HEK293T (cell line): ENCODE measurements around the gene CEMP1.
"Not testable (repeated sequence)": the region's sequence is repeated elsewhere in the genome, so short reads cannot be mapped to it uniquely, and the experiment has no call there.

Source experiments
- CTBP1 ChIP-seq: fragments of 450-650 bp; IDR thresholded peaks from 2 replicates; pipeline ENCODE4 v1.6.1; 2016; ENCODE audit warnings: borderline replicate concordance
- FOXA1 ChIP-seq: fragments of 450-650 bp; IDR thresholded peaks from 2 replicates; pipeline ENCODE4 v1.6.1; 2016; ENCODE audit warnings: mild to moderate bottlenecking
- SP1 ChIP-seq: fragments of 450-650 bp; IDR thresholded peaks from 2 replicates; pipeline ENCODE4 v1.6.1; 2017
- SUZ12 ChIP-seq: fragments of 450-650 bp; IDR thresholded peaks from 2 replicates; pipeline ENCODE4 v1.6.1; 2016; ENCODE audit warnings: mild to moderate bottlenecking
- TF ChIP-seq, protein P1 (sequence below): fragments of 450-650 bp; IDR thresholded peaks from 2 replicates; pipeline ENCODE4 v1.6.1; 2016

DNA sequence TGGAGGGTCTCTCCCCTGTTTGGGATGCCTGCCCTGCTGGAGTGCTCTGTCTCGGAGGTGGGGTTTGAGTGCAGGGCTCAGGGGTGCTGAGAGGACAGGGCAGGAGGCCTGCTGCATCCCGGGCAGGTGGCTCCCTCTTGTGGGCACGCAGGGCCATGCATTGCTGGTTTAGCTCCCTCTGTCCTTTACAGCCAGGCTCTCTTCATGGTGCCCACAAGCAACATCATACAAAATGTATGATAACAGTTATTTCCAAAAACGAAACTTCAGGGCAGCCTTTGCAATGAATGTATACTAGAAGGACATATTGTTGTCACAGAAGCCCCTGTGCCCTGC lies 29.6 kb upstream of the CEMP1 start:
- TF ChIP-seq SUZ12, SP1, CTBP1, FOXA1: not testable (repeated sequence)
- TF ChIP-seq, protein P1, sequence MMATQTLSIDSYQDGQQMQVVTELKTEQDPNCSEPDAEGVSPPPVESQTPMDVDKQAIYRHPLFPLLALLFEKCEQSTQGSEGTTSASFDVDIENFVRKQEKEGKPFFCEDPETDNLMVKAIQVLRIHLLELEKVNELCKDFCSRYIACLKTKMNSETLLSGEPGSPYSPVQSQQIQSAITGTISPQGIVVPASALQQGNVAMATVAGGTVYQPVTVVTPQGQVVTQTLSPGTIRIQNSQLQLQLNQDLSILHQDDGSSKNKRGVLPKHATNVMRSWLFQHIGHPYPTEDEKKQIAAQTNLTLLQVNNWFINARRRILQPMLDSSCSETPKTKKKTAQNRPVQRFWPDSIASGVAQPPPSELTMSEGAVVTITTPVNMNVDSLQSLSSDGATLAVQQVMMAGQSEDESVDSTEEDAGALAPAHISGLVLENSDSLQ, result not testable (repeated sequence)
